GM21737 (cell line): Measurements from ENCODE around the gene GUCY1A2.

Source experiments
- ATAC-seq: cut with Tn5 transposase; IDR thresholded peaks from one replicate; pipeline ENCODE4 v1.9.1; 2021; ENCODE audit warnings: mild to moderate bottlenecking, moderate library complexity; ENCODE audit not compliant: unreplicated experiment

The GUCY1A2 gene

DNA sequence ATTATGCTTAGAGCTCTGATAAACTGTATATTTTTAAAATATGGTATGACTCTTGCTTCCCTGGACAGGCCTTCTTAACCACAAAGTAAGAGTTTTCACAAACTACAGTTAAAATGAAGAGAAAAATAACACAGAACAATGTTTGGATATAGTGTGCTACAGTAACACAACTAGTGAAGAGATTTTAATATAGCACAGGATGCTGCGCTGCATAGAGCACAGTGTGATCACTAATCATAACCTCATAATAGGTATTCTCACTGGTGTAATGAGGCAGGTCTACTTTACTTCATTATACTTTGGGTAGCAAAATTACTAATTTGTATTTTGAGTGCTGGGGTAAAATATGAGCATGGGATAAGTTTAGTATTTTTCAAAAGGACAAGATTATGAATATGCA is 256.5 kb downstream of the GUCY1A2 start:
- no peak for ATAC-seq

GRCh38 chr11:106761240-106761639 is 257.0 kb downstream of the GUCY1A2 start:
- ATAC-seq = no peak

DNA sequence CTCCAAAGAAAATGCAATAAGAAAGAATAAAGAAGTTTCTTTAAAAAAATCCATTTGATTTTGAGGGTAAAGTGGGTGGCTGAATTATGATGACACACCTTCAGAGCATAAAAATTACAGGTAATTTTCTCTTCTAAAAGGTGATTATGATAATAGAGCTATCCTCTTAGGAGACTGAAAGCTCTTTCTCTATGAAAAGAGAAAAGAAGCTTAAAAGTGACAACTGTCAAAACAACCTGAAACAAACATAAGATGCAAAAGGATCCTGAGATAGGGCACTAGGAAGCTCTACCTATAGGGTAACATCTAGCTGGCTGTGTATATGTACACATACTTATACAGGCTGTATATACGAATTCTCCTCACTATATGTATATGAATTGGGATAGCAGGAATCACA is 270.2 kb downstream of the GUCY1A2 start:
- no peak for ATAC-seq

- ATAC-seq = no peak
These were observed 272.3 kb downstream of the GUCY1A2 start for GRCh38 chr11:106745941-106746340.

GRCh38 chr11:106733635-106734034 is 284.6 kb downstream of the GUCY1A2 start:
- no peak for ATAC-seq

- no peak for ATAC-seq
These were observed 289.4 kb downstream of the GUCY1A2 start for GRCh38 chr11:106728859-106729258.

DNA sequence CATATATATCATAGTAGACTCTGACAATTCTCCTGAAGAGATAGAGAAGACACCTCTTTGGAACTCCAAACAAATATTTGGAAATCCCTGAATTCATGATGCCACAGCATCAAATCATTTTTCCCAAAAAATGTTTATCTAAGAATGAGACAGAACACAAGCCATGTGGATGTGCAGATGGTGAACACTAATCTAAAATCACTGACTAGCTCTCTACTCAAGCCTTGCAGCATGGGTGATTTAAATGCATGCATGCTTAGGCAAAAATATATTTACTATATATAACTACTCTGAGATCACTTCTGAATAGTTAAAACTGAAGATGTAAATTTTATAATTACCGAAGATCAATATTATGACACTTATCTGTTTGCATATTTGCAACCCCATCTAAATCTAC is 289.9 kb downstream of the GUCY1A2 start:
- ATAC-seq = no peak

DNA sequence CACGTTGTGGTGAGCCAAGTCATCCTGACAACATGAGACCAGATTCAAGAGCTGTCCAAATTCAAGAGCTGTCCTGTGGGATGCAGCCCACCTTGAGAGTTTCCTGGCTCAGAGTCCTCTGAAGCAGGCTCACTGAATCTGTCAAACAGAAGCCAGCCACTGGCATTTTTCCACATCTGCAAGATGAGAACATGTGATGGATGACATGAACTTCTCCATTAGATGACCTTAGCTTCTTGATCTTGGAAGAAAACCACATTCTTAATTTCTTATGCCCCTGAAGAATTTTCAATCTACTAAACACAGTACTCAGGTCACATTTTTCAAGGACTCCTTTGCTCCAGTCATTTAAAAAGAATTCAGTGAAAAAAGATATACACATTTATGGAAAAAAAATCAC is 291.0 kb downstream of the GUCY1A2 start:
- ATAC-seq = no peak

GRCh38 chr11:106724293-106724892 is 293.9 kb downstream of the GUCY1A2 start:
- no peak for ATAC-seq

- no peak for ATAC-seq
These were observed 295.2 kb downstream of the GUCY1A2 start for GRCh38 chr11:106723071-106723470.

DNA sequence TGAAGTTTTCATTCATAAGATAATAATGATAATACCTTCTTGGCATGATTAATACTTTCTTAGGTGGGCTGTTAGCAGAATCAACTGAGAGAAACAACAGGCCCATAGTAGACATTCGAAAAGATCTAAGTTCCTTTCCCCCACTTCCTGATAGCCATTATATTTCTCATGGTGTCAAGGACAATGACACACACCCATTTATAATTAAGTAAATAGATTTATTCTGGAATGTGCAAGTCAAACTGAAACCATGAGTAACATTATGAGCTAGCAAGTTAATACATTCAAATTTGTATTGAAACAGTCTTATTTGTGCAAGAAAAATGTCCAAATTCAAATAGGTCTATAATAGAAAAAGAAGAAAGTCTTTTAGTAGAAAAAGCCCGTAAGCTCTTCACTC is 301.1 kb downstream of the GUCY1A2 start:
- ATAC-seq = no peak

GRCh38 chr11:106714199-106714598 is 304.1 kb downstream of the GUCY1A2 start:
- no peak for ATAC-seq

GRCh38 chr11:106708348-106708747 is 309.9 kb downstream of the GUCY1A2 start:
- no peak for ATAC-seq

- no peak for ATAC-seq
These were observed 311.9 kb downstream of the GUCY1A2 start for GRCh38 chr11:106706355-106706754.

DNA sequence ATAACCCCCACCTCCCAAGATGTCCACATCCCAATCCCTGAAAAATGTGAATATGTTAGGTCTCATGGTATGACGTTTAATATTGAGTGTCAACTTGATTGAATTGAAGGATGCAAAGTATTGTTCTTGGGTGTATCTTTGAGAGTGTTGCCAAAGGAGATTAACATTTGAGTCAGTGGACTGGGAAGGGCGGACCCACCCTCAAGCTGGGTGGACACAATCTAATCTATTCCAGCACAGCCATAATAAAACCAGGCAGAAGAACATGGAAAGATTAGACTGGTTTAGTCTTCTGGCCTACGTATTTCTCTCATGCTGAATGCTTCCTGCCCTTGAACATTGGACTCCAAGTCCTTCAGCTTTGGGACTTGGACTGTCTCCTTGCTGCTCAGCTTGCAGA is 315.5 kb downstream of the GUCY1A2 start:
- ATAC-seq = no peak

DNA sequence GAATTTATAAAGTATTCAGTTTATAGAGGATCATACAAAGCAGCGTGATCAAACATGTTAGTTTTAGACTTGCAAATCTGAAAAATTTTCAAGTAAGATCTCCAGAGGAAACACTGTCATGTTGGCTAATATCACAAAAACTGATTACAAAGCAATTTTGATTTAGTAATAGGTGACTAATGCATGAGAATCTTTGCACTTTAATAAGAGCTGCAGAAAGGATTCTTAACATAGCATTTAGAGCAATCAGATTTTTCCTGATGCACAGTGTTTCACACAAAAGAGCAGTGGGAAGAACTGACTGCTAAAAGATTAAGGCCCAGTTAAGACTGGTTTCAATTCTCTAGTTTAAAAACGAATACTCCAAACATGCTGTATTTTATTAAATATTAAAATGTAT is 321.2 kb downstream of the GUCY1A2 start:
- ATAC-seq = no peak

GRCh38 chr11:106695506-106695905 is 322.8 kb downstream of the GUCY1A2 start:
- no peak for ATAC-seq

GRCh38 chr11:106694501-106694900 is 323.8 kb downstream of the GUCY1A2 start:
- ATAC-seq = no peak

GRCh38 chr11:106691807-106692365 is 326.4 kb downstream of the GUCY1A2 start:
- ATAC-seq = no peak

- no peak for ATAC-seq
These were observed 327.4 kb downstream of the GUCY1A2 start for GRCh38 chr11:106690923-106691322.

DNA sequence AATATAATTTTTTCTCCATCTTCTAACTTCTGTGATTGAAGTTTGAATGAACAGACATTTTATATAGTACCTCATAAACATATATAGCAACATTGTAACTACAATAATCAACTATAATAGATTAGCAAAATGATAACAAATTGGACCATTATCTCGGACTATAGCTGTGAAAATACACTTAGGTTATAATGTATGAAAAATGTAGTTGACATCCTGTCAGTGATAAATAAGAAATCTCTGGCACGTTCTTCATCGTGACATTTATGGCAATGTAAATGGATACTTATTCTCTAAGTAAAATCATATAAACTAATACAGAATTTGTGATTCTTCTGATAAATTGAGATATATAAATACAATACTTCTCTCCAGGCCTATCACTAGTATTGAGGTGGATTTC is 333.3 kb downstream of the GUCY1A2 start:
- no peak for ATAC-seq

- no peak for ATAC-seq
These were observed 334.8 kb downstream of the GUCY1A2 start for GRCh38 chr11:106683435-106683834.

DNA sequence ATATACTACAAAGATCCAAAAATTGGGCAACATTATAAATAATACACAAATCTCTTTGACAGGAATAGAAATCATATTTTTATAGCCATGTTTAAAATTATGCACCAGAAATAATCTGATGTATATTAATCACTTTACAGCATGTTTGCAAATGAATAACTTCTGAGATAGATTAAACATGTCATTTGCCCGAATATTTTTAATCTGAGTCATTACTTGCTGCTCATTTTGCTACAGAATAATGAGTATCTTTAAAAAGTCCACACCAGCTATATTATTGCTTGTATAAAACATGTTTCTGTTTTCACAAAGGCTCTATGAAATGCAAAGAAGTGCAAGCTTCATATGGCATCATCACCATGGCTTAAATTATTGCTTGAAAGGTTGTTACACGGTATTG is 336.8 kb downstream of the GUCY1A2 start:
- ATAC-seq = no peak
